GM12891 (cell line): ENCODE results near the gene ITGB3BP. TPM values are rescaled to one million over a fixed set of nuclear protein-coding genes. Genes with fewer than 3 reads are reported as not detected.
A peak's percentile ranks its signal among the peaks of the same experiment; 100 is the strongest.
"Not testable (repeated sequence)": the region's sequence is repeated elsewhere in the genome, so short reads cannot be mapped to it uniquely, and the experiment has no call there.

Source experiments
- DNase-seq: peaks from one replicate; pipeline ENCODE4 v3.0.0; 2011; ENCODE audit warnings: low spot score; ENCODE audit not compliant: insufficient read length
- FAIRE-seq: peaks from 2 replicates; lab custom pipeline; 2011; peaks lifted over from hg19 to GRCh38; lab: Jason Lieb, UNC
- PAX5 ChIP-seq: IDR thresholded peaks from 2 replicates; pipeline ENCODE4 v1.6.1; 2011; ENCODE audit warnings: low read length, moderate library complexity, mild to moderate bottlenecking; ENCODE audit not compliant: insufficient read depth, severe bottlenecking
- POLR2A ChIP-seq: IDR thresholded peaks from 2 replicates; pipeline ENCODE4 v1.6.1; 2011; ENCODE audit warnings: low read depth, low read length, control low read depth
- POLR2AphosphoS5 ChIP-seq: IDR thresholded peaks from 2 replicates; pipeline ENCODE4 v1.6.1; 2011; ENCODE audit warnings: low read depth, low read length, control low read depth
- POU2F2 ChIP-seq: IDR thresholded peaks from 2 replicates; pipeline ENCODE4 v1.6.1; 2011; ENCODE audit warnings: low read depth, mild to moderate bottlenecking, control low read depth, low read length, moderate library complexity
- SPI1 ChIP-seq: IDR thresholded peaks from 2 replicates; pipeline ENCODE4 v1.6.1; 2011; ENCODE audit warnings: low read depth, low read length, control low read depth
- TAF1 ChIP-seq: IDR thresholded peaks from 2 replicates; pipeline ENCODE4 v1.6.1; 2011; ENCODE audit warnings: low read depth, low read length, control low read depth
- polyA plus RNA-seq: library from polyadenylated mRNA; unstranded; fragments of >200 nt; gene quantifications from one replicate; pipeline ENCODE4 v1.2.1, GENCODE V29; 2012; ENCODE audit warnings: low read depth, missing spikeins, inconsistent platforms; ENCODE audit not compliant: missing spikeins

Gene ITGB3BP
- 56.7 TPM for polyA plus RNA-seq

DNA sequence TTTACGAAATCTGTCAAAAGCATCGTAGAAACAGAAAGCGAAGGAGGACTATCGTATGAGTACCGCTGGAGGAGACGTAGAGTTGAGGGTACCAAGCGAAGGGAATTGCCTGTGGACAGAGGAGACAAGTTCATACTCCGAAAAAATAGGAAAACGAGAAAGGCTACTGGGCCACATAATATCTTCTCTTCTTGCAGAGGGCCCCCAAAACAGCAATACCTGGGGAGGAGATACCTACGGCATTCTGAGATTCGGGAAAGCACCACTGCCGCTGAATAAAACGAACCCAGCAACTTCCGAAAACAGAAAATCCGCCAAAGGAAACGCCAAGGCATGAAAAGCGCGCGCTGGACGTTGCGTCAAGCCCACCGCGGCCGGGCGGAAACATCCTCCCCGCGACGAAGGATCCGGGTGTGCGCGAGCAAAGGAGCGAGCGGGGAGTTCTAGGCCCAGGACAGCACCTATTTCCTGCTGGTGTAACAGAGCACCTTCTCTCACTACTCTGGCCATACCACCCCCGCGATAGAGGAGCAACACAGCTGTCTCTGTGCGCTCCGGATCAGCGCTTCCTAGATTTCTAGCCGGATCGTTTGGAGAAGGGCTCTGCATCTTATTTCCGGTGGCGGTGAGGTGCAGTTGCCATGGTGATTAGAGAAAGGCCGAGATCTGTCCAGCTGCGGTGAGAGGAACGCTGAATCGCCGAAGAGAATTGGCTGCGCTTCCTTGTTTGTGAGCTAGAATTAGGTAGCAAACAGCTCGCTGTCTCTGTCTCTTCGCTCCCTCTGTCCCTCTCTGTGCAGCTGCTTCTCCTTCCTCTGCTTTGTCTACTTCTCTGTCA is at the start of gene ITGB3BP, which contains the start of gene EFCAB7:
ITGB3BP (minus strand) TSS at position 335 of the 838 bp plus-strand sequence; CDS start at position 243, 92 bp downstream.
EFCAB7 (plus strand) TSS at position 635 of the 838 bp plus-strand sequence. CDS start 2,048 bp downstream, outside the sequence.
- TF ChIP-seq POLR2A (peak; percentile 69), SPI1 (peak; percentile 58), PAX5 (peak; percentile 61), TAF1 (peak; percentile 76), POLR2AphosphoS5 (peak; percentile 75), POU2F2 (peak; percentile 92)
- FAIRE-seq (peak; percentile 90), DNase-seq (peak; percentile 24)

DNA sequence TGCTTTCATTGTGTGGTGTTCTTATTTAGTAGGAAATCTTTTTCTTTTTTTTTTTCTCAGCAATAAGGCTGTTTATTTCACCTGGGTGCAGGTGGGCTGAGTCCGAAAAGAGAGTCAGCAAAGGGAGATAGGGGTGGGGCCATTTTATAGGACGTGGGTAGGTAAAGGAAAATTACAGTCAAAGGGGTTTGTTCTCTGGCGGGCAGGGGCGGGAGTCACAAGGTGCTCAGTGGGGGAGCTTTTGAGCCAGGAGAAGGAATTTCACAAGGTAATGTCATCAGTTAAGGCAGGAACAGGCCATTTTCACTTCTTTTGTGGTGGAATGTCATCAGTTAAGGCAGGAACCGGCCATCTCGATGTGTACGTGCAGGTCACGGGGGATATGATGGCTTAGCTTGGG is 49.7 kb upstream of the ITGB3BP start:
- not testable (repeated sequence) for FAIRE-seq, DNase-seq

GRCh38 chr1:63569640-63570316 is 46.8 kb upstream of the ITGB3BP start:
- TF ChIP-seq POLR2AphosphoS5 (no peak), TAF1 (no peak), PAX5 (no peak), POLR2A (no peak), SPI1 (no peak), POU2F2 (no peak)
- FAIRE-seq, result no peak
- DNase-seq, result no peak

GRCh38 chr1:63569068-63569467 is 46.0 kb upstream of the ITGB3BP start:
- TF ChIP-seq POLR2AphosphoS5 (no peak), SPI1 (no peak), POLR2A (no peak), POU2F2 (no peak), TAF1 (no peak), PAX5 (no peak)
- no peak for FAIRE-seq

DNA sequence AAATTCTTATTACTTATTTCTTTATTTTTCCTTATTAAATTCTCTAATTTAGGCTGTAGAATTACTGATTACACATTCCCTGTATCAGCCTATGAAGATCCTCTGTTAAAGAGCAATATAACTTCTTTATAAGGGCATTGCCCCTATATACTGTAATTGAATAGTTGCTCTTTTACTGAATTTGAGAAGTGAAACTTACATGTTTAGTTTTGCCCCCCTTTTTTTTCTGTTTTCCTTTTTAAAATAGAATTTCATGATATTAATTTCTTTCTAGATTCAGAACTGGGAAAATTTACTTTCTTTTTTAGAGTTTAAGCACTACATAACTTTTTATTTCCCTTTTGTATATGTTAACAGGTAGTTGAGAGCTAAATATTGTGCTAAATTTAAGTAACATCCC is 40.7 kb upstream of the ITGB3BP start:
- no peak for TF ChIP-seq PAX5
- TF ChIP-seq SPI1, result peak; percentile 38; the same call in 1 of the 2 replicates
- no peak for TF ChIP-seq TAF1
- TF ChIP-seq POLR2A, result no peak
- TF ChIP-seq POLR2AphosphoS5, result no peak
- FAIRE-seq, result no peak
- DNase-seq, result no peak

More at GRCh38 chr1:63569068-63569467, 46.0 kb upstream of the ITGB3BP start:
- no peak for DNase-seq

GRCh38 chr1:63559357-63559756 is 36.3 kb upstream of the ITGB3BP start:
- TF ChIP-seq POLR2AphosphoS5, result no peak
- TF ChIP-seq POLR2A, result no peak
- TF ChIP-seq POU2F2, result no peak
- TF ChIP-seq SPI1, result no peak
- no peak for TF ChIP-seq TAF1
- TF ChIP-seq PAX5, result no peak
- DNase-seq (no peak), FAIRE-seq (no peak)

- TF ChIP-seq POLR2A, result no peak
- no peak for TF ChIP-seq POLR2AphosphoS5
- TF ChIP-seq PAX5, result no peak
- no peak for TF ChIP-seq TAF1
- no peak for TF ChIP-seq SPI1
- TF ChIP-seq POU2F2, result no peak
- DNase-seq, result no peak
- FAIRE-seq, result no peak
Observed at GRCh38 chr1:63557365-63557987, 34.5 kb upstream of the ITGB3BP start.

- DNase-seq (no peak), FAIRE-seq (no peak)
- no peak for TF ChIP-seq PAX5
- TF ChIP-seq POLR2A, result no peak
Observed at GRCh38 chr1:63555480-63555879, 32.5 kb upstream of the ITGB3BP start.

GRCh38 chr1:63548877-63549276 is 25.9 kb upstream of the ITGB3BP start:
- DNase-seq (no peak), FAIRE-seq (peak; percentile 28)
- TF ChIP-seq POU2F2 (no peak), TAF1 (no peak), POLR2AphosphoS5 (no peak), PAX5 (no peak), SPI1 (no peak)

GRCh38 chr1:63548303-63548702 is 25.3 kb upstream of the ITGB3BP start:
- DNase-seq, result no peak
- no peak for FAIRE-seq
- no peak for TF ChIP-seq SPI1
- no peak for TF ChIP-seq POLR2AphosphoS5
- TF ChIP-seq POU2F2, result no peak
- TF ChIP-seq PAX5, result no peak
- no peak for TF ChIP-seq TAF1
- no peak for TF ChIP-seq POLR2A
